DMS53 treated with DMSO at 0.1 percent for 48 hours (cell line): ENCODE results near the gene ZNF479.
"Not testable (repeated sequence)": the region's sequence is repeated elsewhere in the genome, so short reads cannot be mapped to it uniquely, and the experiment has no call there.

ENCODE experiments used
- DNase-seq: peaks from one replicate; lab custom pipeline; 2025; ENCODE audit not compliant: unreplicated experiment; lab: John Stamatoyannopoulos, UW

The ZNF479 gene

DNA sequence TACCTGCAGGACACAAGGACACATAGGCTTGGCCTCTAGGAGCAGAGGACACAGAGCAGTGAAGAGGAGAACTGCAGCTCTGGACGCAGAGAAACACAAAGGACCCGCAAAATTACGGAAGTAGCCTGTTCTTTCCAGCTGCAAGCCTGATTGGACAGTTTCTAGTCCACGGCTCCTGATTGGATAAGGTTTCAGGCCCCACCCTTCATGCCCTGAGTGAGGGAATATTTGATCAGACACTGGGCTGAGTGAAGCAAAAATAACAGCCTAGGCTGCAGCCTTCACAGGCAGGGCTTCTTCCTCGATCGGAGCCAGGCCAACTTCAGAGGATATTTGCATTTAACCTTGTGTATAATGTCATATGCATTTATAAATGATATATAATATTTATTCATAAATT is at the start of gene ZNF479:
Gene ZNF479, minus strand, starts transcription at position 101 of the 400 bp plus-strand sequence. CDS start 112 bp downstream, outside the sequence.
- not testable (repeated sequence) for DNase-seq

DNA sequence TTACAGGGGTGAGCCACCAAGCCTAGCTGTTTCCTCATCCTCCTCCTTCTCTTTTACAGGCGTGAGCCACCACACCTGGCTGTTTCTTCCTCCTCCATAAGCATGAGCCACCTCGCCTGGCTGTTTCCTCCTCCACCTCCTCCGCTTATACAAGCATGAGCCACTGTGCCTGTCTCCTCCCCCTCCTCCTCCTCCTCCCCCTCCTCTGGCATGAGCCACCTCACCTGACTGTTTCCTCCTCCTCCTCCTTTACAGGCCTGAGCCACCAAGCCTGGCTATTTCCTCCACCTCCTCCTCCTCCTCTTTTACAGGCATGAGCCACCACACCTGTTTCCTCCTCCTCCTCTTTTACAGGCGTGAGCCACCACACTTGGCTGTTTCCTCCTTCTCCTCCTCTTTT is 49.8 kb upstream of the ZNF479 start:
- no peak for DNase-seq

DNA sequence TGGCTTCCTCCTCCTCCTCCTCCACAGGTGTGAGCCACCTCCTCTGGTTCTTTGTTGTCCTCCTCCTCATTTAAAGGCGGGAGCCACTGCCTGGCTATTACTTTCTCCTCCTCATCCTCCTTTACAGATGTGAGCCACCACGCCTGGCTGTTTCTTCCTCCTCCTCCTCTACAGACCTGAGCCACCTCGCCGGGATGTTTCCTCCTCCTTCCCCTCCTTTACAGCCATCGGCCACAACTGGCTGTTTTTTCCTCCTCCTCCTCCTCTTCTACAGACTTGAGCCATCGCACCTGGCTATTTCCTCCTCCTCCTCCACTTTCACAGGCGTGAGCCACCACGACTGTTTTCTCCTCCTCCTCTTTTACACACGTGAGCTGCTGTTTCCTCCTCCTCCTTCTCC is 49.0 kb upstream of the ZNF479 start:
- DNase-seq: no peak

DNA sequence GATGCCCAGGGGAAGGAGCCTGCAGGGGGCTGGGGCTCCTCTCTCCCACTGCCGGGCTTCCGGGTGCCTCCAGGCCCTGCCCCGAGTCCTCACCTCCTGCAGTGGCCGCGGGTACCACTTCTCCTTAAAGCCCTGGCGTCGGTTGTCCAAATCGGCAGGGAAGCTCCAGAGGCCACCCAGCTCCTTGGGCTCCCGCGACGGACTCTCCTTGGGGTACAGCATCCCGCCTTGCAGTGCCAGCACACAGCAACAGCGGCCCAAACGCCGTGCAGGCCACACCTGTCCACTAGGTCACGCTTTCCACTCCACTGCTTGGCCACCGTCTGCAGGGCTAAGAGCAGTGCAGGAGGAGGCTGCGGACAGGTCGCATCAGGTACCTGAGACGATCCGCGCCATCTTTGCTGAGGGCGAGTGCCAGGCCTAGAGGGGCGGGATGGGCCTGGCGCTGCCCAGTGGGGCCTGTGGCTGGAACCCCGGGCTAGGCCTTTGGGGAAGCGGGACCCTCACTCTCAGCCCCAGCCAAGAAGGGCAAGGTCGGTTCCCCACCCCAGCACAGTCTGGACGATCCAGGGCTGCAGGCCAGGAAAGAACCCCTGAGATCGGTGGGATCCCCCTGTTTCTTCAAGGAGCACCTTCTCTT is 47.7 kb upstream of the ZNF479 start:
- no peak for DNase-seq

DNA sequence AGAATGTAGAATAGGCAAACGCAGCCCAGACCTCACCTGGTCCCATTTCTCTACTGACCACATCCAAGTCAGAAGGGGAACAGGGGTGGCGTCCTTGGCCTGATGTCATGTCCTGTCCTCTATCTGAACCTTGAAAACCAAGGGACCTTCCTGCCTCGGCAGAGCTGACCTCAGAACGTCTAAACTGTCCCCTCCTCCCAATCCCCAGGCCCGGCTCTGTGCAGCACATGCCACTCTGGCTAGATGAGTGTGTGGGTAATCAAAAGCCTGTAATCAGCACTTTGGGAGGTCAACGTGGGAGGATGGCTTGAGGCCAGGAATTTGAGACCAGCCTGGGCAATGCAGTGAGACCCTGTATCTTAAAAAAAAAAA is 46.5 kb upstream of the ZNF479 start:
- DNase-seq: no peak

DNA sequence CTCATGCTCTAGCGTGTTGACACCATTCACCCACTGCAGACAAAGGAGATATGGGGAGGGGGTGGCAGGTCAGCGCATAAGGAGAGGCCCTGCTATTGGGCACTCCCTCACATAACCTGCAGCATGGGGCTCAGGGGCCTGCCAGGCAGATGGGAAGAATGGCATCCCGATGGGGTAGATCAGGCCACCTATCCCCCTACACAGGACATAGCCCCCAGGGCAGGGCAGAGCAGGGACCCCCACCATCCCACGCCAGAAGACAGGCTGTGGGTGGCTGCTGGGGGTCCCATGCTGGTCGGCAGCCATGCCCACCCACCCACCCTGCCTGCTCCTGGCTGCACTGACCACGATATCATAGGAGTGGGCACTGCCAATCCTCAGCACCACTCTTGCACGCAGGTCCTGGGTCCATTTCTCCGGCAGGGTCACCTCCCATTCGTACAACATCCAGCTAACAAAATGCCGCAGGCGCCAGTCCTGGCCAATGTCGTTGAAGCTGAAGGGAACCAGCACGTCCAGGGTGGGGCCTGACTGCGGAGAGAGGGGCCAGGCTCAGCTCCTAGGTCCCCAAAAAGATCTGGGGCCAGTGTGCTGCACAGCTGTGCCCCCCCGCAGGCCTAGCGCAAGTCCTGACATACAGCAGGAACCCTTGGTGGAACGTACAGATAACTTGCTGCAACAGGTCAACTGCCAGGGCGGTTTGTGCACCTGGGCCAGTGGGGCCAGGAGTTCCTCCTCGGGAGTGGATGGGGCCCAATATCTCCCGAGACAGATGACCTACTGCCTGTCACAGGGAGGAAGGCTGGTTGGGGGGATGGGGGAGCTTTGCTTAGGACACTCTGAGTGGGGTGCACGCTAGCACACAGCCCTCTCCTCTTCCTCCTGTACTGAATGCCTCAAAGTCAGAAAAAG is 45.9 kb upstream of the ZNF479 start:
- no peak for DNase-seq

DNA sequence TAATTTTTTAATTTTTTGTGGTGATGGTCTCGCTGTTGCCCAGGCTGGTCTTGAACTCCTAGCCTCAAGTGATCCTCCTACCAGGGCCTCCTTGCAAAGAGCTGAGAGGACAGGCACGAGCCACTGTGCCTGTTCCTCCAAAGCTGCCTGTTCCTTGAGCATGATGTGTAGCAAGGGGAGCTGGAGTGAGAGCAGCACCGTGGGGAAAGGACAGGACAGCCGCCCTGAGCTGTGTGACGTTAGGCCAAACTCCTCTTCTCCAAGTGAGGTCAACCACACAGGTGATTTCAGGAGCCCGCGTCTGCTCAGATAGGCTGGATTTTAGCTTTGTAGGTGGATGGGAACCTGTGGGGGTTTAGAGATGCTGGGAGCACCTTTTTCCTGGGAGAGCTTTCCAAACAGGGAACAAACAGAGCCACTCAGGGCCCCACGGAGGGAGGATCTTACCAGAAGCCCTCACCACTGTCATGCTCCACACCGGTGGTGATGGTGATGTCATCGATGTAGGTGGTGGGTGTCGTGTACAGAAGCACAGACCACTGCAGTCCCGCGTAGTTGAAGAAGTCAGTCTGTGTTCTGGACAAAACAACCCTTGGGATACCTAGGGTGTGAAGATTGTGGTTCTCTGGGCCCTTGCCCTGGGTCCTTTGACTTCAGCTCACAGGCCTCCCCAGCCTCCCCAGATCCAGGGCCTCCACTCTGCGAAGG is 44.8 kb upstream of the ZNF479 start:
- no peak for DNase-seq

DNA sequence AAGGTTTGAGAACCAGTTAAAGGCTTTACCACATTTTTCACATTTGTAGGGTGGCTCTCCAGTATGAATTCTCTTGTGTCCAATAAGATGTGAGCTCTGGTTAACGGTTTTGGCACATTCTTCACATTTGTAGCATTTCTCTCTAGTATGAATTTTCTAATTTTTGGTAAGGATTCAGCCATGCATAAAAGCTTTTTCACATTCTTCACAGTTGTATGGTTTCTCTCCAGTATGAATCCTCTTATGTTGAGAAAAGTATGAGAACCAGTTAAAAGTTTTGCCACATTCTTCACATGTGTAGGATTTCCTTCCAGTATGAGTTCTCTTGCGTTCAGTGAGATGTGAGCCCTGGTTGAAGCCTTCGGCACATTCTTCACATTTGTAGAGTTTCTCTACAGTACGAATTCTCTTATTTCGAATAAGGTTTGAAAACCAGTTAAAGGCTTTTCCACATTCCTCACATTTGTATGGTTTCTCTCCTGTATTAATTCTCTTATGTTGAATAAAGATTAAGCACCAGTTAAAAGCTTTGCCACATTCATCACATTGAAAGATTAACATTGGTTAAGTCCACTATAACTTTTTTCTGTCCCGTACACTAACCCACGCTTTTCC is 33.2 kb upstream of the ZNF479 start:
- no peak for DNase-seq

DNA sequence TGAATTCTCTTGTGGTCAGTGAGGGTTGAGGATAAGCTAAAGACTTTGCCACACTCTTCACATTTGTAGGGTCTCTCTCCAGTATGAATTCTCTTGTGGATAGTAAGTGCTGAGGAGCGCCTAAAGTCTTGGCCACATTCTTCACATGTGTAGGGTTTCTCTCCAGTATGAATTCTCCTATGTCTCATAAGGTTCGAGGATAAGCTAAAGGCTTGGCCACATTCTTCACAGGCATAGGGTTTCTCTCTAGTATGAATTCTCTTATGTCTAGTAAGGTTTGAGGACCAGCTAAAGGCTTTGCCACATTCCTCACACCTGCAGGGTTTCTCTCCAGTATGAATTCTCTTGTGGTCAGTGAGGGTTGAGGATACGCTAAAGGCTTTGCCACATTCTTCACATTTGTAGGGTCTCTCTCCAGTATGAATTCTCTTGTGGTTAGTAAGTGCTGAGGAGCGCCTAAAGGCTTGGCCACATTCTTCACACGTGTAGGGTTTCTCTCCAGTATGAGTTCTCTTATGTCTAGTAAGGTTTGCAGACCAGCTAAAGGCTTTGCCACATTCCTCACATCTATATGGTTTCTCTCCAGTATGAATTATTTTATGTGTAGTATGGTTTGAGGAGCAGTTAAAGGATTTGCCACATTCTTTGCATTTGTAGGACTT is 12.0 kb downstream of the ZNF479 start:
- DNase-seq: not testable (repeated sequence)
